DOHH2 (cell line): ENCODE data around the gene TTC39B.

Experiments
- CTCF ChIP-seq: fragments of 200-600 bp; sonication (generic); IDR thresholded peaks from one replicate; pipeline ENCODE4 v1.5.1; 2014; ENCODE audit warnings: antibody characterized with exemption, mild to moderate bottlenecking, low read depth, low read length; ENCODE audit not compliant: poor library complexity, severe bottlenecking
- EZH2phosphoT487 ChIP-seq: fragments of 200-600 bp; sonication (generic); IDR thresholded peaks from 2 replicates; pipeline ENCODE4 v1.6.1; 2017; ENCODE audit warnings: borderline replicate concordance, mild to moderate bottlenecking, antibody characterized with exemption, low read length, moderate library complexity, mixed read lengths

- TF ChIP-seq CTCF (no peak), EZH2phosphoT487 (no peak)
Observed at GRCh38 chr9:15218994-15219393, 88.0 kb downstream of the TTC39B start.
